ENCODE data around the gene POM121C.
"Not testable (repeated sequence)": the region's sequence is repeated elsewhere in the genome, so short reads cannot be mapped to it uniquely, and the experiment has no call there.

- not testable (repeated sequence) for TF ChIP-seq CTCF (IDR thresholded peaks at IDR 0.05; ENCODE audit: low read length); EZH2 (IDR thresholded peaks at IDR 0.05; ENCODE audit: borderline replicate concordance, low read length)
Observed at GRCh38 chr7:75509033-75509432, 22.9 kb upstream of the POM121C start.

Data from OCI-LY1 (cell line).